MG63 (cell line): Measurements from ENCODE around the gene SEMA7A. TPM values are rescaled to one million over a fixed set of nuclear protein-coding genes. Genes with fewer than 3 reads are reported as not detected.

Experiments used
- DNase-seq: peaks from one replicate; pipeline ENCODE4 v3.0.0-alpha.2; 2020
- H3K27me3 ChIP-seq: fragments of 250-450 bp; sonication (Bioruptor Pico); 2 replicates; pipeline ENCODE4 v1.5.1; 2020; ENCODE audit warnings: mild to moderate bottlenecking, moderate library complexity
- H3K36me3 ChIP-seq: fragments of 250-450 bp; sonication (Bioruptor Pico); 2 replicates; pipeline ENCODE4 v1.5.1; 2020; ENCODE audit warnings: mild to moderate bottlenecking, moderate library complexity
- H3K4me3 ChIP-seq: fragments of 250-450 bp; sonication (Bioruptor Pico); 2 replicates; pipeline ENCODE4 v1.5.1; 2020; ENCODE audit warnings: mild to moderate bottlenecking, moderate library complexity
- H3K9me3 ChIP-seq: fragments of 250-450 bp; sonication (Bioruptor Pico); 2 replicates; pipeline ENCODE4 v1.5.1; 2020; ENCODE audit warnings: mild to moderate bottlenecking, moderate library complexity
- total RNA-seq: library from RNA; depleted of rRNA; stranded (reverse); fragments of >200 nt; shearing (Covaris generic); gene quantifications from 2 replicates; pipeline ENCODE4 v1.2.3, GENCODE V29; 2014; ENCODE audit warnings: low replicate concordance

SEMA7A gene
- total RNA-seq, 1 experiment from 2014 or later, result 12.0 TPM

DNA sequence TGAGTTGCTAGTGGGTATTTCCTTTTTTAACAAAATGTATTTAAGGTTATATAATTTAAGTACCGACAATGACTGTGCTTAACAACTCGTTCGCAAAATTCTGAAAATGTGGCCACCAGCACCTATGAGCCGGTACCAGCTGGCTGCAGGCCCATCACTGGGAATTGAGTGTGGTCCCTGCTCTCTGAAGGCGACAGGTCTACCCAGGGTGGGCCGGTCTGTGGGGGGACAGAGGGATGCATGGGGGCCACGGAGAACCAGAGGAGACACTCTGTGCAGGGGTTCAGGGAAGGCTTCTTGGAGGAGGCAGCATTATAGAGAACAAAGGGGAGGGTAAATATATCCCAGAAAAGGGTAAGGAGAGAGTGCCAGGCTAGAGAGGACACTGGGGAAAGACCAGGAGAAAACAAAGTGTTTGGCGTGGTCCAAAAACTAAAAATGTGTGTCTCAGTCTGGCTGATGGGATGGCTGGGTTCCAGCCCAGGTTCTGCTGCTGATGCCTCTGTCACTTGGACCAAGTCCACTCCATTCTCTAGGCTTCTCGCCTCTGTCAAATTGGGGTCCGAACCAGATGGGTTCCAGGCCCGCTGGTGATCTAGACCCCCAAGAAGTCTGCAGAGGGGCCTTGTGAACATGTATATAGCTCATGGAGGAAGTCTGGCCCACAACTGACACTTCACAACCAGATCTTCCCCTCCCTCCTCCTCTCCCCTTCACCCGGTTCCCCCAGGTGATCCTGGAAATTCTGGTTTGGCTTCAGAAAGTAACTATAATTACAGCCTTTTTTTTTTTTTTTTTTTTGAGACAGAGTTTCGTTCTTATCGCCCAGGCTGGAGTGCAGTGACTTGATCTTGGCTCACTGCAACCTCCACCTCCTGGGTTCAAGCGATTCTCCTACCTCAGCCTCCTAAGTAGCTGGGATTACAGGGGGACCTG lies 55.7 kb downstream of the SEMA7A start:
- H3K36me3 ChIP-seq, result no peaks in the 10 kb centered on the region
- H3K4me3 ChIP-seq, result no peak overlapping the region
- H3K9me3 ChIP-seq, result no peaks in the 10 kb centered on the region
- DNase-seq, result no peak
- no peaks in the 10 kb centered on the region; the same call in 1 of the 2 replicates for H3K27me3 ChIP-seq

DNA sequence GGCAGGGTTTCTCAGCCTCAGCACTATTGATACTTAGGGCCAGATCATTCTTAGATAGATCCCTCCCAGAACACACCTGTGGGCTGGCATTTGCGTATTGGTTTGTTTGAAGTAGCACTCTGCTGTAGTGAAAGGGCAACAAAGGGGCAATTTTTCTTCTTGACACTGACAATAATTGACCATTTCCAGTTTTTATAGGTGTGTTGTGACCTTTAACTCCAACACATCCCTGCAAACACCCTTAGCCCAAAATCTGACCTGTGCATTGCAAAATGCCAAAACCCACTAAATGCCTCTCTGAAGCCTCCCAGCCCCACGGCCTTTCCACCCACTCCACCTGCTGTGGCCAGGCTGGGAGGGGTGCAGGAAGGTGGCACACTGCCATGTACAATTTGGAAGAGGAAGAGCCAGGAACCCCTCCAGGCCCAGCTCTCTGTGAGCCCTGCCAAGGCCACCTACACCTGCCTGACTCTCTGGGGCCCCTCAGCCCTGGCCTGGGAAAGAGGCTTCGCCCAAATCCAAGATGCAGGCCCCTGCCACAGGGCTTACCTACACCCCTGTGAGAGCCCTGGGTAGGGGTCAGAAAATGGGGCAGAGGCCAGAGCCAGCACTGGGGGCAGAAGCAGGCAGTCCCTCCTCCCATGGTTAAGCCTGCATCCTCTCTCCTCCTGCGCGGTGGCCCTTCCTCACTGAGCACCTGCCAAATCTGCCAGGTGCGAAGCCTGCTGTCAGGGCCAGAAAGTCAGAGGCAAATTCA lies 56.8 kb downstream of the SEMA7A start:
- DNase-seq, result no peak
- no peaks in the 10 kb centered on the region; the same call in 1 of the 2 replicates for H3K27me3 ChIP-seq
- no peaks in the 10 kb centered on the region for H3K36me3 ChIP-seq
- no peak overlapping the region for H3K4me3 ChIP-seq
- no peaks in the 10 kb centered on the region for H3K9me3 ChIP-seq

DNA sequence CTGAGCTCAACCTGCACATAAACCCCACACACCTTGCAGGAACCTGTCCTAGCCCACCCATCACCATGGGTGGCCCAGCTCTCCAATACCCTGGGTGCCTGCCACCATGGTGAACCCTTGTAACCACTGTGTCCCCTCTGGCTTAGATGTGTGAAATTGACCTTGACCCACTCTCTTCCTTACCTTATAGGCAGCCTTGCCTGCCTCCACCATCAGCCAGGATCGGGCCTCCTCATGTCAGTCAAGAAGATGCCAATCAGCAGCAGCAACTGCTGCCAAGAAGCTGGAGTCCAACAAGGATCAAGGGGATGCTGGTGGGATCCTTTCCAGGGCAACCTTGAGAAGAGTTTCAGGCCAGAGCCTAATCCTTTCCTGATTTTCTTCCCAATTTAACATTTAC lies 57.5 kb downstream of the SEMA7A start:
- DNase-seq, result no peak
- Histone ChIP-seq H3K36me3 (no peaks in the 10 kb centered on the region), H3K27me3 (no peaks in the 10 kb centered on the region; the same call in 1 of the 2 replicates), H3K9me3 (no peaks in the 10 kb centered on the region), H3K4me3 (no peak overlapping the region)

DNA sequence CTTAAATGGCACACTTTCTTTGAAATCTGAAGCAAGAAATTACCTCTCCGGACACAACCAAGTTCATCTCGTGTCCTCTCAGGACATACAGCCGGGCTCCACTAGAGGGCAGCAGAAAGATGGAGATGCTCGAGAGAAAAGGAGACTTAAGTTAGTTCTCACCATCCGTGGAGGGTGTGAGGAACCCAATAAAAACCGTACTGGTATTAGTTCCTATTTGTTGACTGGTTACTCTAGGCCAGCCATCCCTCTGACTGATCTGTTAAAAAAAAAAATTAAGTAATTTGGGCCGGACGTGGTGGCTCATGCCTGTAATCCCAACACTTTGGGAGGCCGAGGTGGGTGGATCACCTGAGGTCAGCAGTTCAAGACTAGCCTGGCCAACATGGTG lies 58.5 kb downstream of the SEMA7A start:
- DNase-seq, result peak; percentile 66
- Histone ChIP-seq H3K36me3 (no peaks in the 10 kb centered on the region), H3K9me3 (no peaks in the 10 kb centered on the region), H3K4me3 (no peak overlapping the region), H3K27me3 (no peaks in the 10 kb centered on the region; the same call in 1 of the 2 replicates)

DNA sequence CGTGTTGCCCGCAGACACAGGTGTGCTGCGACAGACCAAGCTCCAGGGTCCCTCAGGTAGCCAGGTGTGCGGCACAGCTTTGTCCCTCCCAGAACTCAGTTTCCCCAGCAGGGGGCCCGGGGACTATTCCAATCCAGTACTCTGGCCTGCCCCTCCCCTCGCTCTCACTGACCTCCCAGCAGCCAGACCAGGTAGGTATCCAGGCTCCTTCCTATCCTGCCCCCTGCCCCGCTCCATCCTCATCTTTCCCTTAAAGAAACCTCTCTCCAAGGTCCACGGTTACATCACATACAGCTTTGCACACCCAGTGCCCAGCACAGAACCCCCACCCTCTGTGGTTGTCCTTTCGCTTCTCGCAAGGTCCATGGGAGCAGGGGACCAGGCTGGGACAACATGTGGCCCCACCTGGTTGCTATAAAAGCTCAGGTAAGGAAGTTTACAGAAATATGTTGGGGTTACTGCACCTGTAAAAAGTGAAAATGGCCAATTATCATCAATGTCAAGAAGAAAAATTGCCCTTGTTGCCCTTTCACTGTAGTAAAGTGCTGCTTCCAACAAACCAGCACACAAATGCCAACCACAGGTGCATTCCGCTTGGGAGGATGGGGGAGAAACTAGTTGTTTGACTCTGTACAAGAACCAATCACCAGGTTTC lies 59.0 kb downstream of the SEMA7A start:
- H3K9me3 ChIP-seq, result no peaks in the 10 kb centered on the region
- DNase-seq, result no peak
- H3K27me3 ChIP-seq, result no peaks in the 10 kb centered on the region; the same call in 1 of the 2 replicates
- peak overlapping the region; percentile 56 for H3K4me3 ChIP-seq
- no peaks in the 10 kb centered on the region for H3K36me3 ChIP-seq

DNA sequence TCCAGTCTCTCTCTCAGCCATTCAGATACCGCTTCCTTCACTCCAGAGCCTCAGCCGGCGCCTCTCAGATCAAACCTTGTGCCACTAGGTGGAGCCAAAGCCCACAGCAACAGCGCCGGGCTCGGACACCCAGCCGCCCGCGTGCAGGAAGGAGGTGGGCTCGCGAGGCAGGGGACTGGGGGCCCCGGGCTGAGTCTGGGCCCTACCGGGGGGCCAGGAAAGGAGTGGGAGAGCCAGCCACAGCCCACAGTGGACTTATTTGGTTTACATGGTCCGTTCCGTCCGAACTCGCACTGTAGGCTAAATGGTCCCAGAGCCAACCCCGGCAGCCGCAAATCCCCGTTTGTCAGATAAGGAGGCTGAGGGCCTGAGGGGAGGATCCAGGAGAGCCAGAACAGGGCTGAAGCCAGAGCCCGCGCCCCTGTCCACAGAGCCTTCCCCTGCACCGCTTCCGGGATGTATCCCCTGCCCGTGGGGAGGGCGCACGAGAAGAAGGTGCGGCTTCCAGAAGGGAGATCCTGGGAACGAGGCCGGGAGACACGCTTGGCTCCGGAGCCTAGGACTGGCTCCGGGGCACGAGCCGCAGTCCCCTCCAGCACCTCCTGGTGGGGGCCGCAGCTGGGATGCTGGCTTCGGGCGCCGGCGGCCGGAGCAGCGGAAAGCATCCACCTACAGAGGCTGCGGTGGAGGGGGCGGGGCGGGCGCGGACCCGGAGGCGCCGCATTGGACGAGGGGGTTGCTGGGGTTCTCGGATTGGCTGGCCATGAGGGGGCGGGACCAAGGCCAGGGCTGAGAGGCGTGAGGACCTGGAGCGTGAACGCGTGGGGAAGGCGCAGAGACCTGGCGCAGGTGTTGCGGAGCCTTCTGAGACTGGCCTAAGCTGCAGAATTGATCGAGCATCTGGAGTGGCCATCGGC lies 59.8 kb downstream of the SEMA7A start:
- DNase-seq, result peak; percentile 90
- no peaks in the 10 kb centered on the region for H3K36me3 ChIP-seq
- peak overlapping the region; percentile 56 for H3K4me3 ChIP-seq
- H3K9me3 ChIP-seq, result no peaks in the 10 kb centered on the region
- H3K27me3 ChIP-seq, result no peaks in the 10 kb centered on the region; the same call in 1 of the 2 replicates

DNA sequence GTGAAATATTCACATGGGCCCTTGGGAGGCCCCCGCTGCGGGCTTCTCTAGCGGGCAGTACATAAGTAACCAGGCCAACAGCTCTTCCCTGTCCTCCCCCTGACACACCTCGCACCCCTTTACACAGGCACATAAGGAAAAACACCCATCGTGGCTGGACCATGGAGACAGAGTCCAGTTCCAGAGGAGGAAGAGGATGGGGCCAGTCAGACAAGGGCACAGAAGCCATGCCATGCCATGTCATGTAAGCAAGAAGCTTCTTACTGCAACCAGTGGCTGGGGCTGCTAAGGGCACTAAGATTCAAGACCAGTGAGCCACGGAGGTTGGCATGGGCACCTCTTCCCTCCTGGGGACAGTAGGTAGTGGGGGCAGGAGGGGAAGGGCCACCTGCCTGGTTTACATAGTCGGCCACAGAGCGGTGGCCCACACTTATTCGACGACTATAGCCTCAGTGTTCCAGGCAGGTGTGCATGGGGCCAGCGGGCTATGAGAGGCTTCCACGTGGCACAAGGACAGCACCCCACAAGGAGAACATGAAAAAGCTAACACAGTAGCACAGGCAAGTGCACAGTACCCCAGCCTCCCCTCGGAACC lies 60.6 kb downstream of the SEMA7A start:
- no peak overlapping the region for H3K4me3 ChIP-seq

DNA sequence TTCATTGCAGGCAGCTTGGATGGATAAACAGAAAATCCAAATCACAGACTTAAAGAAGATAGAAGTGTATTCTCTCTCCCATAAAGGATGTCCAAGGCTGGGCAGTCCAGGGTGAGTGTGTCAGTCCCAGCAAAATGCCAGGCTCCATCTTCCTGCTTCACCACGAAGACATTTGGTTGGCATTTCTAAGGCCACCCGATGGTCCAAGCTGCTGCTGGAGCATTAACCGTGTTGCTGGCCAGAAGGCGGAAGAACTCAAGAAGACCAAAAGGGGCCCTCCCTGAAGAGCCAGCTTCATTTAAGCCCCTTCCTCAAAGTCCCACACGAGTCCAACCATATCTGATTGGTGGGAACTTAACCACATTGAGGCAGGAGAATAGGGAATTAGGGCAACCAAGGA lies 63.3 kb downstream of the SEMA7A start:
- H3K27me3 ChIP-seq, result no peaks in the 10 kb centered on the region; the same call in 1 of the 2 replicates
- no peaks in the 10 kb centered on the region; the same call in 1 of the 2 replicates for H3K36me3 ChIP-seq
- no peak for DNase-seq
- no peak overlapping the region for H3K4me3 ChIP-seq
- no peaks in the 10 kb centered on the region for H3K9me3 ChIP-seq

More for the DNA sequence above, 60.6 kb downstream of the SEMA7A start:
- Histone ChIP-seq H3K36me3 (no peaks in the 10 kb centered on the region), H3K9me3 (no peaks in the 10 kb centered on the region), H3K27me3 (no peaks in the 10 kb centered on the region; the same call in 1 of the 2 replicates)
- DNase-seq, result no peak

DNA sequence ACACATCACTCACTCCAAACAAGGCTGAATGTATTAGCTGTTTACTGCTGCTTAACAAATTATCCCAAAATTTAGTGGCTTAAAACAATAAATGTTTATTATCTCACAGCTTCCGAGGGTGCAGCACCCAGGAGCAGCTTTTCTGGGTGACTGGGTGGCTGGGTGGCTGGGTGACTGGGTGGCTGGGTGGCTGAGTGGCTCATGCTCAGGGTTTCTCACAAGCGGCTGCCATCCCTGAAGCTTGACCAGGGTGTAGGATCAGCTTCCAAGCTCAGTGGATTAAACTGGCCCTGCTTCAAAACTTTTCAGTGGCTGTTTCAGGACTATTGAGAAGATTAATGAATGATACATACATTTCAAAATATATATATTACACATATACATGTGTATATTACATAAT lies 64.0 kb downstream of the SEMA7A start:
- Histone ChIP-seq H3K4me3 (no peak overlapping the region), H3K27me3 (no peaks in the 10 kb centered on the region; the same call in 1 of the 2 replicates), H3K9me3 (no peaks in the 10 kb centered on the region), H3K36me3 (no peaks in the 10 kb centered on the region; the same call in 1 of the 2 replicates)
- DNase-seq, result no peak

DNA sequence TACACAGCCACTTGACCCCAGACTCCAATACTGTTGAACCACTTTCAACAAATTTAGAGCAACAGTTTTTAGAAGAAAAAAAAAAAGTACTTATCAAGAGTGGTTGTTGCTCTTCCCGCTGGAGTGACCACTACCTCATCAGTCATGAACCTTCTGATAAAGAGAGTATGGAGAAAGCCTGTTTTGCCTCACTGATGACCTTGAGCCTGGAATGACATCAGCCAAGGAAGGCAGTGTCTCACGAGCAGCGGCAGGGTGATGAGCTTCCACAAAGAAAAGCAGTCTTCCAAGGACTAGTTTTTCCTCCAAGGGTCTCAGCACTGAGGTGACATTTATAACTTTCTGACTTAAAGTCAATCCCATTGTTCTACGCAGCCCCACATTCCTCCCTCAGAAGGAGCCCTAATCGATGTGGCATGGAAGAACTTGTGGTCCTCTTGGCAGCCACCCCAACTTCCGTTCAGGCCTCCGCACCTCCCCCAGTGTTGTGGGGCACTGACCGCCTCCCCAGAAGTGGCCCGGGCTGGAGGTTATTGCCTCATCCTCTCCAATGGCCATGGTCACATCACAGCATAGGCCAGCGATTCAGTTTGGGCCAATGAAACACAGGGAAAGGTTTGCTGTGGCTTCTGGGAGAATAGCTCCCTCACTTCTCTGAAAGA lies 64.5 kb downstream of the SEMA7A start:
- H3K4me3 ChIP-seq, result no peak overlapping the region
- no peaks in the 10 kb centered on the region for H3K27me3 ChIP-seq
- DNase-seq, result no peak
- no peaks in the 10 kb centered on the region for H3K9me3 ChIP-seq
- H3K36me3 ChIP-seq, result no peaks in the 10 kb centered on the region; the same call in 1 of the 2 replicates

DNA sequence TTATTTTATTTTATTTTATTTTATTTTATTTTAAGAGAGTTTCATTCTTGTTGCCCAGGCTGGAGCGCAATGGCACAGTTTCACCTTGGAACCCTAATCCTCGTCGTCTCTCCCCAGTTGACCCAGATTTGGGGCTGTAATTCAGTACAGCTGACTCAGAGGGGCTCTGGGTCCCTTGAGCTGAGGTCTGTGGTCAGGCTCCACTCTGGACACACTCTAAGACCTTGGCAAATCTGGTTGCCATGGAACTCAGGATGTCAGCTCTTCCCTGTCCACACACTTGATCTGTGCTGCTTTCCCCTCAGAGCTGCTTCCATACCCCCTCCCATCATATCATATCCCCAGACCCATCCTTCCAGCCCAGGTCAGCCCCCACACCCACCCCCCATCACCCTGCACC lies 65.6 kb downstream of the SEMA7A start:
- Histone ChIP-seq H3K36me3 (no peaks in the 10 kb centered on the region; the same call in 1 of the 2 replicates), H3K4me3 (no peak overlapping the region), H3K27me3 (no peaks in the 10 kb centered on the region), H3K9me3 (no peaks in the 10 kb centered on the region)
- DNase-seq, result no peak

DNA sequence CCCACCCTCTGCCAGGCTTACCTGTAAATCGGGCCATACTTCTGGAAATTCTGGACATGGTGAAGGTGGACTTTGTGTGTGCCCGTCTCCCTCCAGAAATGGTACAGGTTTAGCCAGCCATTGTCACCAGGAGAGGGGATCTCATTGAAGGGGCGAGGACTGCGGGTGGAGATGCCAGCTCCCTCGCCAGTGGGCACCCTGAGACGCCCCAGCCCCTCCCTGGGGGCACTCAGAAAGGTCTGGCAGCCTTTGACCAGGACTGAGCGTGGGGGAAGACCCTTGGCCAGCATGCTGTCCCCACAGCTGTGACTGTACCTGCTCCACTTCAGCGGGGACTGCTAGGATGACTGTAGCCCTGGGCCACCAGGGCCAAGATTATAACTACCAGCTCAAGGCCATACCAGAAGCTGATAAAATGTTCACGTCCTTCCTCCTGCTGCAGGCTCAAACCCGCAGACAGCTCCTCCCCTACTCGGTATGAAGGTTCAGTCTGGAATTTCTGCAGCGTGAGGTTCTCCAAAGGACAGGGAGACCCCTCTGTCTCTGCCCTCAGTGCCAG lies 66.4 kb downstream of the SEMA7A start, which contains the start of gene CYP11A1:
Gene CYP11A1 (minus strand): TSS at position 351 of the 559 bp plus-strand sequence. CDS start 61 bp downstream, at position 290.
- Histone ChIP-seq H3K27me3 (no peaks in the 10 kb centered on the region), H3K9me3 (no peaks in the 10 kb centered on the region), H3K36me3 (no peaks in the 10 kb centered on the region; the same call in 1 of the 2 replicates), H3K4me3 (peak within 1 kb of the TSS; percentile 84)
- no peak for DNase-seq

DNA sequence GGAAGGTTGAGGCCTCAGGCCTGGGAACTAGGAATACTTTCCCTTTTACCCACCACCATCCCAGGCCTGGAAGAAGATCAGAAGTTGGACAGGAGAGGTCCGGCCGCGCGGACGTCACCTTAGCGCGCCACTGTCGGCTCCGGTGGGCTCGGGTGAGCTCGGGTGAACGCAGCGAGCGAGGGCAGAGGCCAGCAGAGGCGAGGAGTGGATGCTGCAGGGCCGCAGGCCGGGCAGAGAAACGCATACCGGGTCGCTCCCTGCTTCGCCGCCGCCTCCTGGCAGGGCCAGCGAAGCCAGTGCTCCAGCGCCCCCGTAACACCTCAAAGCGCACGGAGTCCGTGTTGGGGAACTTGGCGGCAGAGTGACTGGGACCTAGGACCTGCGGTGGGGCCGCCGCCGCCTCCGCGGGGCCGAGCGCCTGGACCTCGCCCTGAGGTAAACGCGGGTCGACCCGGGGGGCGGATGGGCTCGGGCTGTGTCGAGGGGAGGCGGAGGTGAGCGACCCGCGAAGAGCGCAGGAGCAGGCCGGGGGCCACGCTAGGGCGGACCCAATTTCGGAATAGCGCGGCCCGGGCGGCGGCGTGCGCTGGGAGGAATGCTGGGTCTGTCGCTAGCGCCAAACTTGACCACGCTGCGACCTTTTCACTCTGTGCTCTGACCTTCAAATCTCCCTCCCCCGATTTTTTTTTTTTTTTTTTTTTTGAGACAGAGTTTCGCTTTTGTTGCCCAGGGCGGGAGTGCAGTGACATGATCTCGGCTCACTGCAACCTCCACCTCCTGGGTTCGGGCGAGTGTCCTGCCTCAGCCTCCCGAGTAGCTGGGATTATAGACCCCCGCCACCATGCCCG lies 67.9 kb downstream of the SEMA7A start:
- H3K9me3 ChIP-seq, result no peaks in the 10 kb centered on the region
- H3K4me3 ChIP-seq, result peak overlapping the region; percentile 84
- DNase-seq, result peak; percentile 87
- H3K36me3 ChIP-seq, result no peaks in the 10 kb centered on the region; the same call in 1 of the 2 replicates
- H3K27me3 ChIP-seq, result no peaks in the 10 kb centered on the region
